Measurements from ENCODE around the gene PABPC1L.

PABPC1L gene

DNA sequence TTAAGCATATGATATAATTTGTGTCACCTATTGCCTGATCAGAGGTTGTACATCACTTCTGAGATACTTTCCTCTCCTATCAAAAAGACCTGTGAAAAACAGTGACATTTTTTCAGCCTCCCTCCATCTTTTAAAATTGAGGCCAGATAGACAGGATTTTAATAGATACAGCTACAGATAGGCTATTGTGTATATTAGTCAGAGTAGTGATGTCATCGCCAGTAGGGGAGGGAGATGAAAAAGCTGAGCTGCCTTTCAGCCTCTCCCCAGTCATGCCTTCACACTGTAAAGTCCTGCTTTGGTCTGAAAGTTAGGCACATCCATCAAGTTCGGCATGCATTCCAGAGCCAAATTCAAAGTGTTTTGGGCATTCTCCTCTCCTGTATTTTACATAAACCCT lies 7.9 kb upstream of the PABPC1L start:
- DNase-seq: no peak

DNA sequence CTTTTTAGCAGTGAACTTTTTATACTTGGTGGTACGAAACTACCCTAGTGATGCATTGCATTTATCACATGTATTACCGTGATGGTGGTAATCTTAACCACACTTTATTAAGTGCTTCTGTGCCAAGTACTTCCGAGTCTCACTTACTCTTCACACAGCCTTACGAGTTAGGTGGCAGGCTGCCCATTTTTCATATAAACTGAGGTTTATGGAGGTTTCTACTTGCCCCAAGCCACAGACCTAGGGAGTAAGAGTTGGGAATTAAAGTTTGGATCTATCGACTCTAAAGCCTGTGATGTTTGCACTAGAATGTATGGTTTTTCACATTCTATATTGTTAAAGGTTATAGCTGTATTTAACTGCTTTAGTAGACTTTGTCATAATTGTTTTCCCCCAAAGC lies 5.5 kb upstream of the PABPC1L start:
- DNase-seq: no peak

DNA sequence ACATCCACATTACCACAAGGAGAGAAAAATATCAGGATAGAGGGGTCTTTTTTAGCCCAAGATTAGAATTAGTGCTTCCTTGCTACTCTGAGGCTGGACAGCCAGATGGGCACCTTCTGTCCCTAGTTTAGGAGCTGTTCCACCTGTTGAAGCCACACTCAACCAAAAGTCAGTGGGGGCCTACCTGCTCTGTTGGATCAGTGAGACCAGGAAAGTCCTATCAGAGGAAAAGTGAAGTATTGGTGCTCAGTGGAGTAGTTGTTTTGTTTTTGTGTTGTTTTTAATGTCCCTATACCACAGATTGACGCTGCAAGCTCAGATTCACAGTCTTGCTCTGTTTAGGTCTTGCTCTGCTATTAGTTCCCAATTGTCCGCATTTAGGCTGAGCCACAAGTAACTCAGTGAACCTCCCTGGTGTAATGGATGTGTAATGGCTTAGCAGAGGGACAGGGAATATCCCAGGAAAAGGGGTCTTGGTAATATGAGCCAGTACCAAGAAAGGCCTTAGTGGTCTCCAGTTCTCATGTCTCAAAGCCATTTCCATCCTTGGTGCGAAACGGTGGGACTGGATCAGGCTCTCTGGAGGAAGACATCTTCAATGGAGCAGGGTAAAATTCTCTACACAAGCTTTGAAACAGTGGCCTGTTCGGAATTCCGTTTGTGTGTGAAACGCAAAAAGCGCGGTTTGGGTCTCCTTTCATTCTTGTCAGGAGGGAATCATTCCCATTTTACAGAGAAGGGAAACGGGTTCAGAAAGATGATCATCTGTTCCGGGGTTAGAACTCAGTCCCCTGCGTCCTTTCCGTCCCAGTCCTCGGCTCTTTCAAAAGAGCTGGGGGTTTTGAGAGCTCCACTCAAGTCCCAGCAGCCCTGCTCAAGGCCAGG lies 631 bp upstream of the PABPC1L start:
- no peak for DNase-seq

GRCh38 chr20:44910690-44911262 lies 916 bp downstream of the PABPC1L start:
- DNase-seq: no peak

DNA sequence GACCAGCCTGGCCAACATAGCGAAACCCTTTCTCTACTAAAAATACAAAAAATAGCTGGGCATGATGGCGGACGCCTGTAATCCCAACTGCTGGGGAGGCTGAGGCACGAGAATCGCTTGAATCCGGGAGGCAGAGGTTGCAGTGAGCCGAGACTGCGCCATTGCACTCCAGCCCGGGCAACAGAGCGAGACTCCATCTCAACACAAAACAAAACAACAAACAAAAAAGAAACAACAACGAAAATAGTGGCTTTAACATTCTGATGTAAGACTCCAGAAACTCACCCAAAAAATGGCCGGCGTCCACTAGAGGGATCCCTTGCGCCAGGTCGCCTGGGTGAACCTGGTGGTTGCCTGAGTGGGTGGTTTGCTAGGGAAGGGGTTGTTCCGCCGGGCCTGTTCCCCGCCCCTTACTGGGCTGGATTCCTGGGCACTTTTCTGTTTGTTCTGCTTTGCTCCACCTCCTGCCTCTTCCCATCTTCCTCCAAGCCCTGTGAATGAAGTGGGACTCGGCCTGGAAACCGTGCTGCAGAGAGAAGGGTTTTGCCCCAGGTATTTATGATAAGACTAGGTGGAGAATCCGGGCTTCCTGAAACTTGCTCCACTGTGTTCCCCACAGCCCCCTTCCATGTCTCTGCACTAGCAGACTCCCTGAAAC lies 1.5 kb downstream of the PABPC1L start:
- DNase-seq: no peak

DNA sequence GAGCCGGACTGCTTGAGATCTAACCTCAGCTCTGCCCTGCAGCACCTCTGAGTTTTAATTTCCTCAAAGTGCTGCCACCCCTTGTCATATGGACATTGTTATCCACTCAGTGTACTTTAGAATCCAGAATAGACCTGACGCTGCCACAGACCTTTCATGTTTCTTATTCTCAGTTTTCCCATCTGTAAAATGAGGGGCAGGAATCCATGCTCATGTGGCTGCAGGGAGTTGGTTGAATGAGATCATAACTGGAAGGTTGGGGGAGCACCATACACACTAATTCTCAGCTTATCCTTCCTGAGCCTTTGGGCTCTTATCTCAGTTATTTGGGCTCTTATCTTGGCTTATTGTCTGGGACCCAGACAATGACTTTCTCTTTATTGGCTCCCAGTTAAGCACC lies 2.3 kb downstream of the PABPC1L start:
- DNase-seq: no peak

- no peak for DNase-seq
These were observed 5.1 kb downstream of the PABPC1L start for GRCh38 chr20:44914924-44915323.

DNA sequence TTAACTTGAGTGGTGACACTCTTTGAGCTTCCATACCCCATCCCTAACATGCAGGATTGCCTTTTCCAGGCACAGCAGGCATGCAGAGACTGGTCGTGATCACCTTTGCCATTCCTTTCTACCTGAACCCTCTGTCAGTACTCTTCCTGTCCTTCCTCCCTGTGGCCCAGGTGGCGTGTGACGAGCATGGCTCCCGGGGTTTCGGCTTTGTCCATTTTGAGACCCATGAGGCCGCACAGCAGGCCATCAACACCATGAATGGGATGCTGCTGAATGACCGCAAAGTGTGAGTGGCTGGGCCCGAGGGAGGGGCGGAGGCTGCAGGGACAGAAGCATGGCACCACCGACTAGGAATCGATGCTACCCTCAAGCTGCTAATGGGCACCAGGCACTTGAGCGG lies 6.7 kb downstream of the PABPC1L start:
- DNase-seq: no peak

- no peak for DNase-seq
These were observed 7.5 kb downstream of the PABPC1L start for GRCh38 chr20:44917399-44917798.

DNA sequence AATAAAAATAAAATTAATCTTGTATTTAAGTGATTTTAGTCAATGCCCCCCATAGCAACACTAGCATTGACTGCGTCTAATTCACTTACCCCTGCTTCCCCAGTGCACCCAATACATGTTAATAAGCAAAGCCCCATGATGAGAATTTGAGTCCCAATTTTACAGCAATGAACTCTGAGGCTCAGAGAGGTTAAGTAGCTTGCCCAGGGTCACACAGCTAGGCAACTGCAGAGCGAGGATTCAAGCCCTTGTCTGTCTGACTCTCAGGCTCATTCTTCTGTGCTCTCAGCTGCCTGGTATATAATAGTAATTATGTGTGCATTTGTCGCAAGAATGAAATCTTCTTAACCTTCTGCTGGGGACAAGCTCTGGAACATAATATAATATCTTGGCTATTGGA lies 8.5 kb downstream of the PABPC1L start:
- DNase-seq: no peak

DNA sequence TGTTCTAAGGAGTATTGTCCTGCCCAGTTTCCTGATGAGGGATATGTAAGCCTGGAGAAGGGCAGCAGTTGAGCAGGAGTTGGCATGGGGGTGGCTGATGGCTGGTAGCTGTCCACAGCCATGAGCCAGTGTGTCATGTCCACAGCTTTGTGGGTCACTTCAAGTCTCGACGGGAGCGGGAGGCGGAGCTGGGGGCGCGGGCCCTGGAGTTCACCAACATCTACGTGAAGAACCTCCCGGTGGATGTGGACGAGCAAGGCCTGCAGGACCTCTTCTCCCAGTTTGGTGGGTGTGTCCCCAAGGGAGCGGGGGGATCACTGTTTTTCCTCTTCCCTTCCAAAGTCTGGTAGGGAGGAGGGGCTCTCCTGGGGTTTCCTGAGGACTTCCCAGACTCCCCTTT lies 8.9 kb downstream of the PABPC1L start:
- no peak for DNase-seq

GRCh38 chr20:44921447-44921846 lies 11.6 kb downstream of the PABPC1L start:
- no peak for DNase-seq

- no peak for DNase-seq
These were observed 14.7 kb downstream of the PABPC1L start for GRCh38 chr20:44924541-44924940.

DNA sequence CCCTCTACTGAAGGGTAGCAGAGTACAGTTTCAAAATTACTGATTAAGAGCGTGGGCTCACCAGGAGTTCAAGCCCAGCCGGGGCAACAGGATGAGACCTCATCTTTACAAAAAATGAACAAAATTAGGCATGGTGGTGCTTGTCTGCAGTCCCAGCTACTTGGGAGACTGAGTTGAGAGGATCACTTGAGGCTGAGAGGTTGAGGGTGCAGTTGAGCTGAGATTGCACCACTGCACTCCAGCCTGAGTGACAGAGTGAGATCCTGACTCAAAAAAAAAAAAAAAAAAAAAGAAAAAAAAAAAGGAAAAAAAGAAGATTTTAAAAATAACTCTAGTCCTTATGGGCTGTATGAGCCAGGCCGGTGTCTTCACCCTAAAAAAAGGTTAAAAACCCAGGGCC lies 18.7 kb downstream of the PABPC1L start:
- no peak for DNase-seq

- no peak for DNase-seq
These were observed 20.8 kb downstream of the PABPC1L start for GRCh38 chr20:44930517-44931168.

GRCh38 chr20:44931911-44932310 lies 22.1 kb downstream of the PABPC1L start:
- DNase-seq: no peak

GRCh38 chr20:44932916-44933315 lies 23.1 kb downstream of the PABPC1L start:
- DNase-seq: no peak

DNA sequence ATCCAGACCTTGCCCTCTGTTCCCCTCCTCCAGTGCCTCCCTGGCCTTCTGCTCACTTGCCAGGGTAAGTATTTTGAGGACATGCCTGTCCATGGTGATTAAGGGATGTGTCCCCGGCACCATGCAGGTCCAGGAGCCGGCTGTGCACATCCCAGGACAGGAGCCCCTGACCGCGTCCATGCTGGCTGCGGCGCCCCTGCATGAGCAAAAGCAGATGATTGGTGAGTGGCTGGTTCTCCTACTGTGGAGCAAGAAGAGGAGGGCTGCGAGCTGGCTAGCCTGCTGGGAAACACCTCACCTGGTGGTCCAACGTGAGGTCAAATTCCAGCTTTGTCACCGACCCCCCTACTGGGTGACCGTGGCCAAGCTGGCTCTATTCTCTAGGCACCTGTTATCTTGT lies 26.6 kb downstream of the PABPC1L start:
- no peak for DNase-seq

DNA sequence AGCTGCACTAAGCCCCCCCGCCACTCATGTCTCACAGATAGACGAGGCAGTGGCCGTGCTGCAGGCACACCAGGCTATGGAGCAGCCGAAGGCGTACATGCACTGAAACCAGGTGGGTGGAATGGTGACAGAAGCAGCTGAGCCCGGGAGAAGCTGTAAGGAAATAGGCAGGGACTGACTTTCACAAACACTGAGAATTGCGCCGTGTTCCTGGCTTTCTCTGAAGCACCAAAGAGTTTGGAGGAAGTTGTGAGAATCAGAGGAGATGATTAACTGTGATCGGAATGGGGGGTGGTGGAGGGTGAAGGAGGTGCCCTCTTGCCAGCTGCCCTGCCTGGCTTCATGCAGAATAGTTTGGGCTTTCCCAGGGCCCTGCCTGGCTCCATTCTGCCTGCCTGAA lies 28.8 kb downstream of the PABPC1L start:
- DNase-seq: no peak

DNA sequence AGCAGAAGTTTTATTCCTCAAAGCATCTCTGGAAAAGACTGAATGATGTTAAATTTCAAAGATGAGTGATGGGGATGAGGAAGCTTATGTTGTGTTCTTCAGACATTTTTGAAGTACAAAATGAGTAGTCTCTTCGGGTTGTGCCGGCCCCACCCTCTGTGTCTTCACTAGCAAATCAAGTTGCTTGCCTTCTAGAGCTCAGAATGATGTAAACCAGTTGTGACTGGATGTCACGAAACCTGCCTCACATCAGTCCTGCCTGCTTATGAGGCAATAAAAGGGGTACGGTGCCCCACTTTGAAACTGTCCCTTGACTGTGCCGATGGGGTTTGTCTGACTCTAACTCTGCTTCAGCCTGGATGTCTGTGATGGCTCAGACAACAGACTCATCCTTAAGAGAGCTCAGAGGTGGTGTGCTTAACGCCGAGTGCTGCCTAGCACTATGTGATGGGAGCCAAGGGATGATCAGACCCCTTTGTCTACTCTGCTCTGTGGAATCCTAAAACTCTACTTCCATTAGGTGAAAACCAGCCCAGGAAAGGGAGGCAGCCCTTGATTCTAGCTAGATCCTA lies 31.3 kb downstream of the PABPC1L start:
- DNase-seq: no peak

DNA sequence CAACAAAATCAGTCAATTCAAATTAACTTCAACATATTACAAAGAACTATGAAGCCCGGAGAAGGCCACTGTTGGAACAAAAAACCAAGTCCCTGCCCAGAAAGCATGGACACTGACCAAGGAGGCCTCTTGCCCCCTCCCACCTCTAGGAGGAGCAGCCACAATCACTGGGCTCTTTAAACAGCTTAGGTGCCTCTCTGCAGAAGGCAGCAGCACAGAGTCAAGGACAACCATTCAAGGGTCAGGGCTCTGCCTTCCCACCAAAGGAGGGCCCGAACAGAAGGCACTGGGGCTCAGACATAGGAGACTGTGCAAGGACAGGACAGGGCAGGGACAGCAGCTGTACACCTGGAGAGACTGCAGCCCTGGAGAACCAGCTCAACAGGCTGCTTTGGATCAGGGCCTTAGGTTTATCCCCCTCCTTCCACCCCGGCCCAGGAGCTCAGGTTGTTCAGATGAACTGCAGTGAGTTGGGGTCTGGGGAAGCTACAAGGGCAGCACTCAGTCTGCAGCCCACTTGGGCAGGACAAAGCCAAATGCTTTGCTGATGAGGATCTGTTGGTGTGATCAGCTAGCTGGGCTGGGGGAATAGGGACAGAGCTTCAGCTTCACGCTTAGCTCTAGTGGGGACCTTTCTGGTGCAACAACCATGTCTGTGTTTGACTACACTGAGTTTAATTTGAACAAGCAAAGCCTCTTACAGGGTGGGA lies 32.6 kb downstream of the PABPC1L start:
- no peak for DNase-seq

- DNase-seq: no peak
These were observed 34.0 kb downstream of the PABPC1L start for GRCh38 chr20:44943828-44944227.

DNA sequence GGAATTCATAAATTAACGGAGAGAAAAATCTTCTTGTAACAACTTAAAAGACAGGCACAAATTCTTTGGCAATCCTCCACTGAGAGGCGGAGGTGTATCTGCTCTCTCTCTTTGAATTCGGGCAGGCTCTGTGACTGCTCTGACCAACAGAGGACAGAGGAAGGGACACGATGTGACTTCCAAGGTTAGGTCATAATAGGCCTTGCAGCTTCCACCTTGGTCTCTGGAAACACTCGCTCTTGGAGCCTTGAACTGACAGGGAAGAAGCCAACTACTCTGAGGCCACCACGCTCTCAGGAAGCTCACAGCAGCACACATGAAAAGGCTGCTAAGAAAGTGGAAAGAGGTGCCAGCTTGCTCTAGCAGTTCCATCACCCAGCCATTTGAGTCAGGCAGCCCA lies 35.4 kb downstream of the PABPC1L start:
- DNase-seq: no peak
